GM19043 (cell line): Measurements from ENCODE around the gene PDE3B.
"Not testable (repeated sequence)": the region's sequence is repeated elsewhere in the genome, so short reads cannot be mapped to it uniquely, and the experiment has no call there.

Source experiments
- ATAC-seq: cut with Tn5 transposase; IDR thresholded peaks from one replicate; pipeline ENCODE4 v1.9.1; 2021; ENCODE audit warnings: low read depth; ENCODE audit not compliant: unreplicated experiment

Gene PDE3B

GRCh38 chr11:14638561-14638960 is 5.0 kb upstream of the PDE3B start:
- ATAC-seq = no peak

GRCh38 chr11:14641801-14642200 is 1.8 kb upstream of the PDE3B start:
- ATAC-seq = no peak

GRCh38 chr11:14642453-14642852 is 1.2 kb upstream of the PDE3B start:
- ATAC-seq = no peak

GRCh38 chr11:14642873-14643696 is 519 bp upstream of the PDE3B start:
- no peak for ATAC-seq

- ATAC-seq = peak; percentile 52
Measured at GRCh38 chr11:14644226-14645014, 816 bp downstream of the PDE3B start.

- no peak for ATAC-seq
Measured at GRCh38 chr11:14645015-14645912, 1.7 kb downstream of the PDE3B start.

- ATAC-seq = no peak
Measured at GRCh38 chr11:14645985-14646900, 2.6 kb downstream of the PDE3B start.

GRCh38 chr11:14650064-14650463 is 6.5 kb downstream of the PDE3B start:
- ATAC-seq = no peak

GRCh38 chr11:14653090-14653489 is 9.5 kb downstream of the PDE3B start:
- no peak for ATAC-seq

- no peak for ATAC-seq
Measured at GRCh38 chr11:14655435-14655834, 11.8 kb downstream of the PDE3B start.

GRCh38 chr11:14656536-14657457 is 13.2 kb downstream of the PDE3B start:
- no peak for ATAC-seq

GRCh38 chr11:14657841-14658240 is 14.2 kb downstream of the PDE3B start:
- ATAC-seq = no peak

GRCh38 chr11:14664926-14665325 is 21.3 kb downstream of the PDE3B start:
- ATAC-seq = not testable (repeated sequence)

- not testable (repeated sequence) for ATAC-seq
Measured at GRCh38 chr11:14667329-14667728, 23.7 kb downstream of the PDE3B start.

GRCh38 chr11:14668731-14669301 is 25.2 kb downstream of the PDE3B start:
- ATAC-seq = no peak

GRCh38 chr11:14669499-14669898 is 25.9 kb downstream of the PDE3B start:
- ATAC-seq = no peak

GRCh38 chr11:14669958-14670357 is 26.4 kb downstream of the PDE3B start:
- no peak for ATAC-seq

- no peak for ATAC-seq
Measured at GRCh38 chr11:14672635-14673034, 29.0 kb downstream of the PDE3B start.
